ENCODE measurements around the gene KRT28.
A peak's percentile ranks its signal among the peaks of the same experiment; 100 is the strongest.

KRT28 gene

GRCh38 chr17:40799859-40800258 lies at the start of gene KRT28:
Gene KRT28, minus strand, starts transcription at chr17:40799959. Its CDS starts 66 bp downstream, at chr17:40799893.
- Mint-ChIP-seq H3K4me3 (no peak within 1 kb of the TSS), H3K27ac (no peak within 1 kb of the TSS), H3K4me1 (ENCODE audit: low read depth) (peaks cover 3% of the 10 kb centered on the region), H3K36me3 (ENCODE audit: low read depth) (no peaks in the 10 kb centered on the region), H3K9me3 (no peaks in the 10 kb centered on the region), H3K27me3 (ENCODE audit: low read depth) (peaks cover 24% of the 10 kb centered on the region)
- no peak for DNase-seq (ENCODE audit: low spot score)

DNA sequence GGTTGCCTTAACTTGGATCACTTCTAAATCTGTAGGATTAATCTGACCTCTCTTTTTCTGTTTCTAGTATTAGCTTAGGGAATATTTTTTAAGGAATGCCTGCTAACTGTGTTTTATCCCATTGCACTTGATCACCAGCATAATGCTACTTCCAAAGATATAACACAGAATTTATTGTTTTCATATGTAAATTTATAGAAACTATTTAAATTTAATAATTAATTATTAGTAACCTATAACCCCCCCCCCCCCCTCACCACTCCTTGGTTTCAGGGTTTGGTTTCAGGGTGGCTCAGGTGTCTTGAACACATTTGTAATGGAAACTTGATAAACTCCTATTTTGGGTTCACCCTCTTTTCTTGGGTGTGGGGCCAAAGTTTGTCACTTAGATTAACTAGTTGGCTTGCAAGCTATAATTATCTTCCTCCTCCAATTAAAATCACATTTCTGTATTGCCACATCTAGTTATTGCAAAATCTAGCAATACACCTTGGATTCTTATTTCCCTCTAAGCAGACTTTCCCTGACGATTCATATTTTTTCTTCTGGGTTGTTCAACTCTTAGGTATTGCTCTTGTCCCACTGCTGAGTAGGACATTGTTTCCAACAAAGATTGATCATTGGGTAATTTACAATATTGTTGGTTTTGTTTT lies 49.0 kb upstream of the KRT28 start:
- no peaks in the 10 kb centered on the region for H3K36me3 Mint-ChIP-seq (ENCODE audit: low read depth)
- no peak overlapping the region for H3K4me3 Mint-ChIP-seq
- no peaks in the 10 kb centered on the region for H3K9me3 Mint-ChIP-seq
- DNase-seq (ENCODE audit: low spot score) = no peak
- H3K27me3 Mint-ChIP-seq (ENCODE audit: low read depth) = peaks cover 32% of the 10 kb centered on the region
- H3K4me1 Mint-ChIP-seq (ENCODE audit: low read depth) = no peaks in the 10 kb centered on the region
- no peak overlapping the region for H3K27ac Mint-ChIP-seq

- Mint-ChIP-seq H3K4me1 (ENCODE audit: low read depth) (no peaks in the 10 kb centered on the region), H3K27ac (no peak overlapping the region), H3K4me3 (no peak overlapping the region), H3K36me3 (ENCODE audit: low read depth) (no peaks in the 10 kb centered on the region), H3K9me3 (no peaks in the 10 kb centered on the region), H3K27me3 (ENCODE audit: low read depth) (peaks cover 33% of the 10 kb centered on the region)
- DNase-seq (ENCODE audit: low spot score) = no peak
Observed at GRCh38 chr17:40846515-40847144, 46.9 kb upstream of the KRT28 start.

- Mint-ChIP-seq H3K27ac (no peak overlapping the region), H3K4me3 (no peak overlapping the region), H3K9me3 (no peaks in the 10 kb centered on the region), H3K27me3 (ENCODE audit: low read depth) (peaks cover 30% of the 10 kb centered on the region), H3K36me3 (ENCODE audit: low read depth) (no peaks in the 10 kb centered on the region), H3K4me1 (ENCODE audit: low read depth) (no peaks in the 10 kb centered on the region)
- DNase-seq (ENCODE audit: low spot score) = no peak
Observed at GRCh38 chr17:40844671-40845107, 44.9 kb upstream of the KRT28 start.

DNA sequence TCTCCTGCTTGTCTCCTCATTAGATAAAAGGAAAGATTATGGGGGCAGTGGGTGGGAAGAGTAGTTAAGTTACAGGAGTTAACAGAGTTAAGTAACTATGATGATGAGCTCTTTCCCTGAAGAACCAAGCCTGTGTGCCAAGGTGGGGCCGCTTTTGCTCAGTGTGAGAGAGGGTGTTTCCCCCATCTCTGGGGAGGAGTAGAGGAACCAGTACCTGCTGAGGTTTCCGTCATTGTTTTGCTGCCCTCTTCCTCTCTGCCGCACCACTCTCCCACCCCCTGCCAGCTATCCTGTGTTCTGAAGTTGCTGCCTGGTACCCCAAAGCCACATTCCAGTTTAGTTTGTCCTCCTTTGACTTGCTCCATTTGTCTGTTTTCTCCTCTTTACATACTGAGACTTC lies 43.5 kb upstream of the KRT28 start:
- Mint-ChIP-seq H3K36me3 (ENCODE audit: low read depth) (no peaks in the 10 kb centered on the region), H3K4me3 (no peak overlapping the region), H3K9me3 (no peaks in the 10 kb centered on the region), H3K27ac (no peak overlapping the region), H3K4me1 (ENCODE audit: low read depth) (no peaks in the 10 kb centered on the region), H3K27me3 (ENCODE audit: low read depth) (peaks cover 30% of the 10 kb centered on the region)
- no peak for DNase-seq (ENCODE audit: low spot score)

- no peaks in the 10 kb centered on the region for H3K9me3 Mint-ChIP-seq
- no peak overlapping the region for H3K4me3 Mint-ChIP-seq
- peaks cover 28% of the 10 kb centered on the region for H3K27me3 Mint-ChIP-seq (ENCODE audit: low read depth)
- H3K27ac Mint-ChIP-seq = no peak overlapping the region
- H3K36me3 Mint-ChIP-seq (ENCODE audit: low read depth) = no peaks in the 10 kb centered on the region
- no peaks in the 10 kb centered on the region for H3K4me1 Mint-ChIP-seq (ENCODE audit: low read depth)
- DNase-seq (ENCODE audit: low spot score) = no peak
Observed at GRCh38 chr17:40841246-40841645, 41.5 kb upstream of the KRT28 start.

GRCh38 chr17:40839194-40839593 lies 39.4 kb upstream of the KRT28 start:
- Mint-ChIP-seq H3K9me3 (no peaks in the 10 kb centered on the region), H3K27ac (no peak overlapping the region), H3K4me1 (ENCODE audit: low read depth) (no peaks in the 10 kb centered on the region), H3K4me3 (no peak overlapping the region), H3K27me3 (ENCODE audit: low read depth) (peaks cover 11% of the 10 kb centered on the region), H3K36me3 (ENCODE audit: low read depth) (peaks cover 1% of the 10 kb centered on the region)
- no peak for DNase-seq (ENCODE audit: low spot score)

GRCh38 chr17:40836020-40836419 lies 36.3 kb upstream of the KRT28 start:
- no peak overlapping the region for H3K4me3 Mint-ChIP-seq
- no peaks in the 10 kb centered on the region for H3K9me3 Mint-ChIP-seq
- no peak overlapping the region for H3K27ac Mint-ChIP-seq
- H3K27me3 Mint-ChIP-seq (ENCODE audit: low read depth) = peaks cover 3% of the 10 kb centered on the region
- no peak for DNase-seq (ENCODE audit: low spot score)
- peaks cover 1% of the 10 kb centered on the region for H3K36me3 Mint-ChIP-seq (ENCODE audit: low read depth)
- peaks cover 9% of the 10 kb centered on the region for H3K4me1 Mint-ChIP-seq (ENCODE audit: low read depth)

DNA sequence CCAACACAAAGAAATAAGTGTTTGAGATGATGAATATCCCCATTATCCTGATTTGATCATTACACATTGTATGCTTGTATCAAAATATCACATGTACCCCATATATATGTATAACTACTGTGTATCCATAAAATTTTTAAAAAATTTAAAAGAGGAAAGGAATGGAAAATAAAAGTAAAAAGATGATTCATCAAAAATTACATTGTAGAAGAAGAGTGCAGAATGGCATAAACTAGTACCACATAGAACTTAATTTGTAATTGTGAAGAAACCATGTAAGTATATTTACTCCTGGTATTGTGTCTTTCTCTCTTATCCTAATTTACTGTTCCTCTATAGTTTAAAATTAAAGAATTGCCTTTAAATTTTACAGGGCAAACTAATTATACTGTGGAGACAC lies 34.1 kb upstream of the KRT28 start:
- Mint-ChIP-seq H3K4me3 (no peak overlapping the region), H3K4me1 (ENCODE audit: low read depth) (peaks cover 9% of the 10 kb centered on the region), H3K27ac (no peak overlapping the region), H3K27me3 (ENCODE audit: low read depth) (no peaks in the 10 kb centered on the region), H3K36me3 (ENCODE audit: low read depth) (peaks cover 1% of the 10 kb centered on the region), H3K9me3 (peaks cover 4% of the 10 kb centered on the region)
- DNase-seq (ENCODE audit: low spot score) = no peak

DNA sequence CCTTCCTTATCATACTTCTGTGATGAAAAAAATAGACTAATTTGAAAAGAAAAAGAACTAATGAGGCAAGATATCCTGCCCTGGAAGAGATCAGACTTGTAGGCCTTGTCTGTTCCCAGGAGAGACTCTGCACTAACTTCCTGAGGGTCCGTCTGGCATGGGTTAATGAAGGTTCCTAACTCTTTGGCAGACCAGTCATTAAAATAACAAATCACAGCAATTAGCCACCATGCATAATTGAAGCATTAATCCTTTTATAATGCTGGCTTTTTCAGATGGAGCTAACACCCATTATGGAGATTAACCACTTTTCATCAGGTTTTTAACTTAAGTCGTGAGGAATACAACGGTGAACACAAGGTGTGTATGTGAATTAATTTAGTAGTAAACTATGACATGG lies 33.1 kb upstream of the KRT28 start:
- peaks cover 4% of the 10 kb centered on the region for H3K9me3 Mint-ChIP-seq
- peaks cover 1% of the 10 kb centered on the region for H3K36me3 Mint-ChIP-seq (ENCODE audit: low read depth)
- no peak overlapping the region for H3K4me3 Mint-ChIP-seq
- H3K27me3 Mint-ChIP-seq (ENCODE audit: low read depth) = no peaks in the 10 kb centered on the region
- peaks cover 16% of the 10 kb centered on the region for H3K4me1 Mint-ChIP-seq (ENCODE audit: low read depth)
- no peak for DNase-seq (ENCODE audit: low spot score)
- H3K27ac Mint-ChIP-seq = no peak overlapping the region

DNA sequence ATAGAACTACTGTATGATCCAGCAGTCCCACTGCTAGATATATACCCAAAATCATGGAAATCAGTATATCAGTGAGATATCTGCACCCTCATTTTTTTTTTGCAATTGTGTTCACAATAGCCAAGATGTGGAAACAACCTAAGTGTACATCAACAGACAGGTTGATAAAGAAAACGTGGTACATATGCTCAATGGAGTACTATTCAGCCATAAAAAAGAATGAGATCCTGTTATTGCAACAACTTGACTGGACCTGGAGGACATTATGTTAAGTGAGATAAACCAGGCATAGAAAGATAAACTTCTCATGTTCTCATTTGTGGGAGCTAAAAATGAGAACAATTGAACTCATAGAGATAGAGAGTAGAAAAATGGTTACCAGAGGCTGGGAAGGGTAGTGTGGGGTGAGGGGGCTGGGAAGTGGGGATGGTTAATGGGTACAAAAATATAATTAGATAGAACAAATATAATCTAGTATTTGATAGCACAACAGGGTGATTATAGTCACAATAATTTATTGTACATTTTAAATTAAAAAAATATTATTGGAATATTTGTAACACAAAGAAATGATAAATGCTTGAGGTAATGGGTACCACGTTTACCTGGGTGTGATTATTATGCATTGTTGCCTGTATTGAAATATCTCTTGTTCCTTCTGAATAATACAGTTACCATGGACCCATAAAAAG lies 30.5 kb upstream of the KRT28 start:
- H3K4me1 Mint-ChIP-seq (ENCODE audit: low read depth) = peaks cover 26% of the 10 kb centered on the region
- no peaks in the 10 kb centered on the region for H3K27me3 Mint-ChIP-seq (ENCODE audit: low read depth)
- H3K9me3 Mint-ChIP-seq = peaks cover 4% of the 10 kb centered on the region

DNA sequence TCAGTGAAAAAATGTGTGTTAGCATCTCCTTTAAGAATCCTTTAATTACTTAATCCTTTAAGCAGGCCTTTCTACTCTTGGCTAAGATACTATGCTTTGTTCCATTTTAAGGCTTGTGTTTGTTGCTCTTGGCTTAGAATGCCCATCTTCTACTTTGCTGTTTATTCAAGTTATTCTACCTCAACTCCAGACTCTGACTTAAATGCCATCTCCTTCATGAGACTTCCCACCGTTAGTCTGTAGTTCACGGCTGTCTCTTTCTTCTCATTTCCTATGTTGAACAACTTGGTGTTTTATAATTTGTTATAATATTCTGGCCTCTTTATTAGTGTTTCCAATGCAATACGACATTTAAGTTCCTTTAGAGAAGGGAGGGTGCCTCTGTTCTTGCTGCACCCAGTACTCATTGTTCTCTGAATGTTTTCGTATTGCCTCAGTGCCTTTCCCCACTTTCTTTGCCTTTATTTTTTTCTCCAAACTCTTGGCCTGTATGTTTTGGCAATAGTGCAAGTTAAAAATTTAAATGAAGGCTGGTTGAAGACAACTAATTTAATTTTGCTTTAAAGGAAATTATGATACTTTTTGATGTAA lies 28.8 kb upstream of the KRT28 start:
- Mint-ChIP-seq H3K4me1 (ENCODE audit: low read depth) (peaks cover 33% of the 10 kb centered on the region), H3K9me3 (peaks cover 4% of the 10 kb centered on the region), H3K36me3 (ENCODE audit: low read depth) (no peaks in the 10 kb centered on the region), H3K27ac (no peak overlapping the region), H3K4me3 (no peak overlapping the region), H3K27me3 (ENCODE audit: low read depth) (no peaks in the 10 kb centered on the region)
- no peak for DNase-seq (ENCODE audit: low spot score)

More for the DNA sequence above, 30.5 kb upstream of the KRT28 start:
- Mint-ChIP-seq H3K4me3 (no peak overlapping the region), H3K36me3 (ENCODE audit: low read depth) (peaks cover 1% of the 10 kb centered on the region), H3K27ac (no peak overlapping the region)
- no peak for DNase-seq (ENCODE audit: low spot score)

GRCh38 chr17:40827746-40828453 lies 28.1 kb upstream of the KRT28 start:
- H3K27ac Mint-ChIP-seq = peak overlapping the region; percentile 82
- no peaks in the 10 kb centered on the region for H3K36me3 Mint-ChIP-seq (ENCODE audit: low read depth)
- peak; percentile 22 for DNase-seq (ENCODE audit: low spot score)
- H3K4me3 Mint-ChIP-seq = peak overlapping the region; percentile 52
- peaks cover 4% of the 10 kb centered on the region for H3K9me3 Mint-ChIP-seq
- H3K27me3 Mint-ChIP-seq (ENCODE audit: low read depth) = no peaks in the 10 kb centered on the region
- H3K4me1 Mint-ChIP-seq (ENCODE audit: low read depth) = peaks cover 29% of the 10 kb centered on the region

All from T-helper 2 cell treated with Interferon-gamma antibody and Interleukin-4, amounts not matched to agents 5 μg/mL and 100 μg/mL, for 36 hours (primary cell).